ENCODE results near the gene UBAC1.

- TF ChIP-seq CTCF (optimal IDR thresholded peaks at IDR 0.05 in 1 of 3, IDR thresholded peaks at IDR 0.05 in 1 of 3, conservative IDR thresholded peaks at IDR 0.05 in 1 of 3; ENCODE audit: extremely low read depth in 1 of 3, insufficient read depth in 2 of 3, low read length in 3 of 3) (no peak), EZH2 (IDR thresholded peaks at IDR 0.05; ENCODE audit: low read length) (no peak)
Observed at GRCh38 chr9:135957431-135957830, 3.7 kb downstream of the UBAC1 start.
